HEK293T (cell line): ENCODE results near the gene AHNAK.

Experiments used
- CTCF ChIA-PET: fragments of 350-600 bp; formaldehyde crosslinking; extraction: SDS; loops from one replicate; lab custom pipeline; 2021; ENCODE audit warnings: antibody characterized with exemption, inconsistent platforms; lab: Yijun Ruan, JAX
- POLR2A ChIA-PET: fragments of 350-600 bp; formaldehyde crosslinking; extraction: SDS; loops from one replicate; lab custom pipeline; 2020; ENCODE audit warnings: antibody characterized with exemption, inconsistent platforms; lab: Yijun Ruan, JAX
- DNase-seq: peaks from one replicate; pipeline ENCODE4 v3.0.0; 2012; ENCODE audit warnings: mixed read lengths; ENCODE audit errors: extremely low spot score
- ARNT ChIP-seq: fragments of 450-650 bp; IDR thresholded peaks from 2 replicates; pipeline ENCODE4 v1.6.1; 2017; ENCODE audit warnings: mild to moderate bottlenecking
- BHLHE40 ChIP-seq: fragments of 450-650 bp; IDR thresholded peaks from 2 replicates; pipeline ENCODE4 v1.6.1; 2016; ENCODE audit warnings: mild to moderate bottlenecking, moderate library complexity, borderline replicate concordance
- CTBP1 ChIP-seq: fragments of 450-650 bp; IDR thresholded peaks from 2 replicates; pipeline ENCODE4 v1.6.1; 2016; ENCODE audit warnings: borderline replicate concordance
- ELF4 ChIP-seq: fragments of 450-650 bp; IDR thresholded peaks from 2 replicates; pipeline ENCODE4 v1.6.1; 2017; ENCODE audit warnings: antibody characterized with exemption
- FOXA1 ChIP-seq: fragments of 450-650 bp; IDR thresholded peaks from 2 replicates; pipeline ENCODE4 v1.6.1; 2016; ENCODE audit warnings: mild to moderate bottlenecking
- FOXK2 ChIP-seq: fragments of 450-650 bp; IDR thresholded peaks from 2 replicates; pipeline ENCODE4 v1.6.1; 2016; ENCODE audit warnings: mild to moderate bottlenecking
- FOXM1 ChIP-seq: fragments of 450-650 bp; IDR thresholded peaks from 2 replicates; pipeline ENCODE4 v1.6.1; 2017; ENCODE audit warnings: mild to moderate bottlenecking, borderline replicate concordance
- HDGF ChIP-seq: fragments of 450-650 bp; IDR thresholded peaks from 2 replicates; pipeline ENCODE4 v1.6.1; 2017; ENCODE audit warnings: antibody characterized with exemption, borderline replicate concordance
- L3MBTL2 ChIP-seq: fragments of 450-650 bp; conservative IDR thresholded peaks from 2 replicates; pipeline ENCODE4 v1.6.1; 2016; ENCODE audit warnings: mild to moderate bottlenecking
- LEF1 ChIP-seq: fragments of 450-650 bp; IDR thresholded peaks from 2 replicates; pipeline ENCODE4 v1.6.1; 2017; ENCODE audit warnings: mild to moderate bottlenecking, borderline replicate concordance
- NFRKB ChIP-seq: fragments of 450-650 bp; IDR thresholded peaks from 2 replicates; pipeline ENCODE4 v1.6.1; 2016; ENCODE audit warnings: mild to moderate bottlenecking, moderate library complexity
- PKNOX1 ChIP-seq: fragments of 450-650 bp; IDR thresholded peaks from 2 replicates; pipeline ENCODE4 v1.6.1; 2016
- SP1 ChIP-seq: fragments of 450-650 bp; IDR thresholded peaks from 2 replicates; pipeline ENCODE4 v1.6.1; 2017
- SUZ12 ChIP-seq: fragments of 450-650 bp; IDR thresholded peaks from 2 replicates; pipeline ENCODE4 v1.6.1; 2016; ENCODE audit warnings: mild to moderate bottlenecking
- TARDBP ChIP-seq: fragments of 450-650 bp; IDR thresholded peaks from 2 replicates; pipeline ENCODE4 v1.6.1; 2016
- ZNF384 ChIP-seq: fragments of 450-650 bp; IDR thresholded peaks from 2 replicates; pipeline ENCODE4 v1.6.1; 2016

The AHNAK gene

GRCh38 chr11:62516736-62517371 is 29.8 kb downstream of the AHNAK start:
- no peak for TF ChIP-seq ELF4
- TF ChIP-seq BHLHE40, result no peak
- TF ChIP-seq LEF1, result no peak
- no peak for TF ChIP-seq ARNT
- TF ChIP-seq NFRKB, result no peak
- TF ChIP-seq FOXK2, result no peak
- TF ChIP-seq CTBP1, result no peak
- no peak for TF ChIP-seq FOXA1
- TF ChIP-seq HDGF, result no peak
- no peak for TF ChIP-seq SUZ12
- TF ChIP-seq TARDBP, result no peak
- DNase-seq, result no peak
- CTCF ChIA-PET, result interaction anchor here (1.3 kb wide), 1 partner anchor 92 kb away, joined by 3 read pairs; no protein-coding TSS in a partner anchor
- POLR2A ChIA-PET, result no interaction called here

GRCh38 chr11:62514151-62514550 is 32.5 kb downstream of the AHNAK start:
- TF ChIP-seq L3MBTL2, result no peak
- TF ChIP-seq NFRKB, result no peak
- TF ChIP-seq ELF4, result no peak
- TF ChIP-seq FOXK2, result no peak
- no peak for TF ChIP-seq LEF1
- no peak for TF ChIP-seq FOXA1
- TF ChIP-seq HDGF, result no peak
- no peak for TF ChIP-seq FOXM1
- TF ChIP-seq TARDBP, result no peak
- TF ChIP-seq CTBP1, result no peak
- no peak for TF ChIP-seq PKNOX1
- no peak for TF ChIP-seq ARNT
- no peak for TF ChIP-seq SP1
- TF ChIP-seq SUZ12, result no peak
- no peak for TF ChIP-seq BHLHE40
- TF ChIP-seq ZNF384, result no peak
- ChIA-PET CTCF (interaction anchor here (0.8 kb wide), 1 partner anchor 29 kb away, joined by 3 read pairs; no protein-coding TSS in a partner anchor), POLR2A (no interaction called here)
- DNase-seq, result no peak

- TF ChIP-seq NFRKB (no peak), ZNF384 (no peak), SUZ12 (no peak), BHLHE40 (no peak), FOXK2 (no peak), L3MBTL2 (no peak), PKNOX1 (no peak), LEF1 (no peak), TARDBP (no peak), ARNT (no peak), CTBP1 (no peak), FOXA1 (no peak), SP1 (no peak)
- ChIA-PET CTCF (no interaction called here), POLR2A (no interaction called here)
- DNase-seq, result no peak
Measured at GRCh38 chr11:62513626-62514025, 33.0 kb downstream of the AHNAK start.

GRCh38 chr11:62512961-62513360 is 33.6 kb downstream of the AHNAK start:
- DNase-seq, result no peak
- POLR2A ChIA-PET, result no interaction called here
- no peak for TF ChIP-seq FOXA1
- no peak for TF ChIP-seq ARNT
- TF ChIP-seq SP1, result no peak
- TF ChIP-seq SUZ12, result no peak
- TF ChIP-seq ZNF384, result no peak
- TF ChIP-seq PKNOX1, result no peak
- no peak for TF ChIP-seq ELF4
- no peak for TF ChIP-seq BHLHE40
- no peak for TF ChIP-seq L3MBTL2
- no peak for TF ChIP-seq FOXM1
- TF ChIP-seq TARDBP, result no peak
- no peak for TF ChIP-seq CTBP1
- CTCF ChIA-PET, result interaction anchor here (0.7 kb wide), 1 partner anchor 30 kb away, joined by 3 read pairs; no protein-coding TSS in a partner anchor

GRCh38 chr11:62508336-62509058 is 38.1 kb downstream of the AHNAK start:
- ChIA-PET POLR2A (interaction anchor here (1.2 kb wide), 1 partner anchor 65 kb away, joined by 3 read pairs; the partner anchor contains the start of gene EEF1G), CTCF (interaction anchor here (1.3 to 1.9 kb wide), 2 partner anchors 34 to 84 kb away, joined by 5 to 9 read pairs; no protein-coding TSS in a partner anchor)
- TF ChIP-seq HDGF (no peak), FOXK2 (no peak), ELF4 (no peak), ARNT (no peak), BHLHE40 (no peak), L3MBTL2 (no peak), SUZ12 (no peak), CTBP1 (no peak), FOXA1 (no peak), PKNOX1 (no peak), NFRKB (no peak), LEF1 (no peak), ZNF384 (no peak), FOXM1 (no peak)
- peak; percentile 51 for DNase-seq
